CD4-positive, alpha-beta T cell treated with Interleukin-4 for 4 hours (primary cell): Measurements from ENCODE around the gene BTF3L4.
A peak's percentile ranks its signal among the peaks of the same experiment; 100 is the strongest.
"Not testable (repeated sequence)": the region's sequence is repeated elsewhere in the genome, so short reads cannot be mapped to it uniquely, and the experiment has no call there.

Source experiments
- DNase-seq: peaks from one replicate; pipeline ENCODE4 v3.0.0-alpha.2; 2020

Gene BTF3L4

DNA sequence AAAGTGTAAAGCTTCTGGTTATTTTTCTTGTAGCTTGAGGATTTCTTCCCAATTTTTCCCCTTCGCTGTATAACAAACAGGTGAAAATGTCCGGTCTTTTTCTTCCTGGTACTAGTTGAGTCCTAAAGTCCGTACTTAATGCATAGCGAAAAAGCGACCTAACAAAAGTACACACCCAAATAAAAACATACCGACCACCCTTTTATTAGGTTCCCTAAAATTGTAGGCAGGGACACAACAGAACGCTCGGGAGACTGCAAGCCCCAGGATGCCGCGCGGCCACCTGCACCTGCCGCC, 281 bp upstream of the BTF3L4 start:
- DNase-seq: no peak

DNA sequence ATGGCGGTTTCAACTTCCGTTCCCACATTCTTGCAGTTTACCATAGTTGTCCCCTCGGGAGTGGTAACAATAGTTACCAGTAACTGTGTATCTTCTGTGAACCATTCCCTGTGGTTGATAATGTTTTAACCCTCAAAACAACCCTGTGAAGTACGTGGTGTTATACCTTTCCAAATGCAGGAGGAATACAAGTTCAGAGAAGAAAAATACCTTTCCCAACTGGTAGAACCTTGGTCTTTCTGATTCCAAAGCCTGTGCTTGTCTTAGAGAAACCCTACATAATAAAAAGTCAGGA, 789 bp downstream of the BTF3L4 start:
- peak; percentile 53 for DNase-seq

DNA sequence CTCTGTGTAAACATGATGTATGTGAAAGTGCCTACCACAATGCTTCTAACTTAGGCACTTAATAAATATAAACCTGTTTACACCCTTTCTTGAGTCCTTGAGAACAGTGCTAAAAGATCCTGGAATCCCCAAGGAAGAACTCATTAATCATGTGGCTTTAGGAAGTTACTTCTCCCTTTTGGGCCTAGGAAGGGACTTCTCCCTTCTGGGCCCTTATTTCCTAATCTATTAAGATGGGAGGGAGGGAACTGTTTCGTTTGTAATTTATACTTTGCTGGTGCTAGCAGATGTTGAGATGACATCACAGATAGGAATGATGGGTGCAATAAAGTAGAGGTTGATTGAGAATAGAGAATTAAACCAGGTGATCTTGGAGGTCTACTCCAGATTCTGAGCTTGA, 1.2 kb downstream of the BTF3L4 start:
- no peak for DNase-seq

DNA sequence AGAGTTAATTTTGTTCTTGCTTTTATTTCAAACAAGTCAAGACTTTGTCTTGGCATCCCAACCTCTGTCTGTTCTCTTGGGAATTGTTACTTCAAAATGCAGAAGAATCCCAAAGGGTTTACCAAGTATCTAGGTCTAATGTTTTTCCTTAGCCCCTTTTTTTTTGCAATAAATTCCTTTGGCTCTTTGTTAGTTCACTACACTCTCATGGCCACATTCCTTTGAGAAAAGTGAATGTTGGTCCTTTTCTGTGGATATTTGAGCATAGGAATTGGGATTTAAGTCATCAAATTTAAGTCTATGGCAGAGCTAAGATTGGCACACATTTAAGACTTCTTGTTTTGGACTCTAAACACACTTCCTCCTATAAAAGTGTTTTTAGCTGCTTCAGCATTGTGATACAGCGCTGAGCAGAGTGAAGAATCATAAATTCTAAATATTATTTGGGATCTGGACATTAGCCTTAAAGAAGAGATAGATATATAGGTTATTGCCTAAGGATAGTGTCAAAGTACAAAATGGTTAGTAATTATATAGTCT, 1.9 kb downstream of the BTF3L4 start:
- no peak for DNase-seq

DNA sequence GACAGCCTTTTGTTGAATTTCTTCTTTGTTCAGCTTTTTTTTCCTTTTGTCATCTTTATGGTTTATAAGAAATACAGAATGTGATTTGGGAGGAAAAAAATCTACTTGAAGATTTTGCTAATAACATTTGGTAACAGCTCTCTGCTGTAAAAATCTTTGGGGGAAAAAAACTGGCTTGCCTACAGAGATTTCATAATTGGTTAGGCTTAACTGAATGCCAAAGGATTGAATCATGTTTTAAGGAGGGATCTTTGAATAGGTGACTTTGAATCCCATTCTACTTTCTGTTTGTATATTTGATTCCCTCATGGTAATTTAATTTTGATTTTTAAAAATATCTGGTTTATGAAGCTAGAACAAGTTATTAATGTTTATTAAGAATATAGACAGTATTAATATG, 3.2 kb downstream of the BTF3L4 start:
- DNase-seq: no peak

DNA sequence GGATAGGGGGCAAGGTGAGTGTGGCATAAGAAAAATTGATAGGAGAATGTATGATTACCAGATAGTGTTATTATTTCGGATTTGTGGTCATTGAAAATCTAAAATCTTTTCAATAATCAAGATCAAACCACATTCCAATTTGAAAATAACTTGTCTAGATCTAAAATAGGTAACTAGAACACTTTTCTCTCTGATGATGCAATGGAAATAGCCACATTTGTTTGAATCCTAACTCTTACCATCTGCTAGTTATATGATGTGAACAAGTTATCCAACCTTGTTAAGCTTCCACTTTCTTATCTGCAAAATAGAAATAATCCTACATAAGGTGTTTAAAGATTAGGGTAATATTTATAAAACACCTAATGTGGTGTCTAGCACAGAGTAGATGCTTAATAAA, 3.8 kb downstream of the BTF3L4 start:
- DNase-seq: no peak

DNA sequence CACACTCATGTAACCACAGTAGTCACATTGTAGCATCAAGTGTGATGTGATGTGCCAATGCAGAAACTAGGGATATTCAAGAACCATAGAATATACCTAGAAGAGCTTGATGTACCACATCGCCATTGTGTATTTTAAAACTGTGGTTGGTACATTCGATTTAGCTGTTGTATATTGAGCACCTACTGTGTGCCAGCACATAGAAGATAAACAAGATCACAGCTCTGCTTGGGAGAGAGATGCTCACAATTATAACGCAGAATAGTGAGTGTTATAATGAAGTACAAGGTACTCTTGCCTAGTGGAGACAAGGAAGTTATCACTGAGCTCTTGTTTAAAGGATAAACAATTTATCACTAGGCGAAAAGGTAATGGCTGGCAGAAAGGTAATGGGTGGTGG, 4.7 kb downstream of the BTF3L4 start:
- DNase-seq: no peak

DNA sequence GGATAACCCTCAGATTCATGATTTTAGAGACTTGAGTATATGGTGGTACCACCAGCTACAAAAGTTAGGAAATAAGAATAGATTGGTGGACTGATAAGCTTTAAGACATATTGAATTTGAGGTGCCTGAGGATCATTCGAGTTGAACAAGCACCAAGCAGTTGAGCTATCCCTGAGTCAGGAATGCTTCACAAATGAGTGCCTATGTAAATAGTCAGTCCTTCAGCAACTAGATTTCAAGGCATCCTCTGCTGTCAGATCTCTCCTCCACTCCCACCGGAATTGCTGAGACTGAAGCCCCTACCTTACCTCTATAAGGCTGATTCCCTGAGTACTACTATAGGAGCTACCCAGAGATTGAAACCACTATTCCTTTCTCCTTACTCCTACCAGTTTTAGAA, 7.1 kb downstream of the BTF3L4 start:
- DNase-seq: no peak

DNA sequence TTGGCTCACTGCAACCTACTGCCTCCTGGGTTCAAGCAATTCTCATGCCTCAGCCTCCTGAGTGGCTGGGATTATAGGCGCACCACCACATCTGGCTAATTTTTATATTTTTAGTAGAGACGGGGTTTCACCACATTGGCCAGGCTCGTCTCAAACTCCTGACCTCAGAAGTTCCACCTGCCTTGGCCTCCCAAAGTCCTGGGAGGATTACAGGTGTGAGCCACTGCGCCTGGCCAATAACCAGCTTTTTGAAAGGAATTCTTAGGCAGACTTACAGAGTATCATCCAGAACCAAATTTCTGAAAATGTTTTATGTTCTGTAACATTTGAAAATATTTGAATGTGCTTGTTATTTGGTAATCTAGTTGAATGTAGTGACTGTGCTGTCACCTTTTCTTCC, 14.6 kb downstream of the BTF3L4 start:
- DNase-seq: no peak

DNA sequence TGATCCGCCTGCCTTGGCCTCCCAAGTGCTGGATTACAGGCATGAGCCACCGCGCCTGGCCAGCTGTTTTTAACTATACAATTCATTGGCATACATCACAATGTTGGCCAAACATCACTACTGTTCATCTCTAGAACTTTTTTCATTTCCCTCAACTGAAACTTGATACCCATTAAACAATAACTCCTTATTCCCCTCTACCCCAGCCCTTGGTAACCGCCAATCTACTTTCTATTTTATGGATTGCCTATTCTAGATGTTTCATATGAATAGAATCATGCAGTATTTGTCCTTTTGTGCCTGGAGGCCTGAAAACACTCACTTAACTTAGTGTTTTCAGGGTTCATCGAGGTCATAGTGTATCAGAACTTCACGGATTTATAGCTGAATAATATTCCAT, 16.2 kb downstream of the BTF3L4 start:
- no peak for DNase-seq

DNA sequence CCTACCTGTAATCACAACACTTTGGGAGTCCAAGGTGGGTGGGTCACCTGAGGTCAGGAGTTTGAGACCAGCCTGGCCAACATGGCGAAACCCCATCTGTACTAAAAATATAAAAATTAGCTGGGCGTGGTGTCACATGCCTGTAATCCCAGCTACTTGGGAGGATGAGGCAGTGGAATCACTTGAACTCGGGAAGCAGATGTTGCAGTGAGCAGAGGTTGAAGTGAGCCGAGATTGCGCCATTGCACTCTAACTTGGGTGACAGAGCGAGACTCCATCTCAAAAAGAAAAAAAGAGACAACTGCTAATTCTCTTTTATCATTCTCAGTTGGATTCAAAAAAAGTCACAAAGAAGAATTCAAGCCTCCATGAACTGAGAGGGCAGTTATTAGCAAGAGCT, 21.2 kb downstream of the BTF3L4 start:
- DNase-seq: not testable (repeated sequence)

DNA sequence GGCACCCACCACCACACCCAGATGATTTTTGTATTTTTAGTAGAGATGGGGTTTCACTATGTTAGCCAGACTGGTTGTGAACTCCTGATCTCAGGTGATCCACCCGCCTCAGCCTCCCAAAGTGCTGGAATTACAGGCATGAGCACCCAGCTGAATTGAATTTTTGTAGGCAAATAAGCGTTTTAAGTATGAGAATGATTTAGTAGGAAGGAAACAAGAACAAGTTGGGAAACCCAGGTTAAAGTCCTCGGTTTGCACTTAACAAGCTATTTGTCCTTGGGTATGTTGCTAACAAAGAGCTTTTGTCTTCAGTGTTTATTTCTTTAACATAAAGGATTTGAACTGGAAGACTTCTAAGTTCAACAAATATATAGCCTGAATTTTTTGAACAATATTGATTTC, 23.9 kb downstream of the BTF3L4 start:
- DNase-seq: no peak

DNA sequence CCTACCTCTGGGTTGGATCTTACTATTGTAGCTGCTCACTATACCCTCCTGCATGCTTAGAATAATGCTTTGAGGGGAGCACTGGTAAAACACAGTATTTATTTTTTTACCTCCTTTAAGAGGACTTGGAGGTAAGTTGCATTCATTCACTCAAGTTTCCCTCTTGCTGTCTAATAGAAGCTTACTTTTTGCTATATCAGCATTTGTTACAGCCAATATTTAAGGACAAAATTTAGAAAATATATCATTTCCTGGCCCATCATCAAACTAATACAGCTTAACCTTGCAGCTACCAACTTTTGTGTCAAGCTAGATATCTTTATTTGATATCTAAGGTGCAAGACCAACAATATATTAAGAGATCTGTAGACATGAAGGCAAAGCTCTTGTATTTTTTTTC, 31.8 kb downstream of the BTF3L4 start:
- DNase-seq: not testable (repeated sequence)

DNA sequence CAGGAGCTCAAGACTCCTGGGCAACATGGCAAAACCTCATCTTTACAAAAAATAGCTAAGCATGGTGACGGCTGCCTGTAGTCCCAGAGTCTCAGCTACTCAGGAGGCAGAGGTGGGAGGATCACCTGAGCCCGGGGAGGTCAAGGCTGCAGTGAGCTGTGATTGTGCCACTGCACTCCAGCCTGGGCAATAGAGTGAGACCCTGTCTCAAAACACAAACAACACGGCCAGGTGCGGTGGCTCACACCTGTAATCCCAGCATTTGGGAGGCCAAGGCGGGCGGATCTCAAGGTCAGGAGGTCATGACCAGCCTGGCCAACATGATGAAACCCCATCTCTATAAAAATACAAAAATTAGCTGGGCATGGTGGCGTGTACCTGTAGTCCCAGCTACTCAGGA, 38.2 kb downstream of the BTF3L4 start:
- not testable (repeated sequence) for DNase-seq

DNA sequence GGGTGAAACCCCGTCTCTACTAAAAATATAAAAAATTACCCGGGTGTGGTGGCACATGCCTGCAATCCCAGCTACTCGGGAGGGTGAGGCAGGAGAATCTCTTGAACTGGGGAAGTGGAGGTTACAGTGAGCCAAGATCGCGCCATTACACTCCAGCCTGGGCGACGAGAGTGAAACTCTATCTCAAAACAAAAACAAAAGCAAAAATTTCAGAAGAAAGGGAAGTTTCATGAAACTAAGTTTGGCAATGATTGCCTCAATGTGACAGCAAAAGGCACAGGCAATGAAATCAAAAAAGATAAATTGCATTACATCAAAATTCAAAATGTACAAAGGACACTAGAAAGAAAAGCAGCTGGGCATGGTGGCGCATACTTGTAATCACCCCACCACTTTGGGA, 40.1 kb downstream of the BTF3L4 start:
- no peak for DNase-seq

DNA sequence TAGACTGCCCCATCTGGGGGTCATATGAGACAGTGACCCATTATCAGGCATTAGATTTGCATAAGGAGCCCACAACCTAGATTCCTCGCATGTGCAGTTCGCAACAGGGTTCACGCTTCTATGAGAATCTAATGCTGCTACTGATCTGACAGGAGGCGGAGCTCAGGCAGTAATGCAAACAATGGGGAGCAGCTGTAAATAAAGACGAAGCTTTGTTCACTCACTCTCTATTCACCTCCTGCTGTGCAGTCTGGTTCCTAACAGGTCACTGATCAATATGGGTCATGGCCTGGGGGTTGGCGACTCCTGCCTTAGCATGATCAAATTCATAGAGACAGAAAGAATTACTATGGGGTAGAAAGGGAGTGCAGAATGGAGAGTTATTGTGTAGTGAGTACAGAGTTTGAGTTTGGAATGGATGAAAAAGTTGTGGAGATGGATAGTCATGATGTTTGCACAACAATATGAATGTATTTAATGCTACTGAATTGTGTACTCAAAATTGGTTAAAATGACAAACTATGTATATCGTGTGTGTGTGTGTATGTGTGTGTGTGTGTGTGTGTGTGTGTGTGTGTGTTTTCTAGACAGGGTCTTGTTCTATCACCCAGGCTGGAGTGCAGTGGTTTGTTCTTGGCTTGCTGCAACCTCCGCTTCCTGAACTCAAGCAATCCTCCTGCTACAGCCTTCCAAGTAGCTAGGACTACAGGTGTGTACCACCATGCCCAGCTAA, 42.2 kb downstream of the BTF3L4 start:
- DNase-seq: no peak

DNA sequence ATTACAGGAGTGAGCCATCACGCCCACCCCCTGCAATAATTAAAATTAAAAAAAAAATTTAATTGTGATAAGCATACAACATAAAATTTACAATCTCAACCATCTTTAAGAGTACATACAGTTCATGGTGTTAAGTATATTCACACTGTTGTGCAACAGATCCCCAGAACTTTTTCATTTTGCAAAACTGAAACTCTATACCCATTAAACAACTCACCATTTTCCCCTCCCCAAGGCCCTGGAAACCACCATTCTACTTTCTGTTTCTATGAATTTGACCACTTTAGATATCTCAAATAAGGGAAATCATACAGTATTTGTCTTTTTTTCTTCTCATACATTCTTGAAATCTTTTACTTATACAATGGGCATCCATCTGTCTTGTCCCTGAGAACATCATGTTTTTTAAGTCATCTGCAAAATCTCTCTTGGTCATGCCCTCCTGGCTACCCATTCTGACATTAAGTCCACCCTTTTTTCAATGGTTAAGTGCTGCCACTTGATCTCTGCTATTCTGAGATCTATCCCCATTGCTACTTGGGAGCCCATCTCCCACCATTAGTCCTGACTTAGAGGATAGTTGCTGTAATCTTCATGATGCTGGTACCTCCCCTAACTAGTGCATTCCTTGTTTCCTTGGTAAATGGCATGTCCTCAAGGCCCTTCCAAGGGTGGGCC, 46.4 kb downstream of the BTF3L4 start:
- DNase-seq: no peak

DNA sequence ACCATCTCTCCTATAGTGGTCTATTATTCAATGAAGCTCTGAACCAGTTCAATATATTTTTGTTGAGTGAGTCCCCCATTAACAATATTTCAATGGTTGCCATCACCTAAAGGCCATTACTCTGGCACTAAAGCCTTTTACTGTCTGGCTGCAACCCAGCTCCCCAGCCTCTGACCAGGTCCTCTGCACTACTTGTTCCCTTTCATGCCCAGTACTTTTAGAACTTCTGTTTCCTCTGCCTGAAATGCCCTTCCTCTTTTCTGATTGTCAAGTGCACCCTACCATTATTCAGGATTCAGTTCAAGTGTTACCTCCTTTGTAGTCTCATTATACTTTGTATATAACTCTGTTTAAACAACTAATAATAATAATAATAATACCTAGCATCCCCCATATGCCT, 55.4 kb downstream of the BTF3L4 start:
- no peak for DNase-seq

DNA sequence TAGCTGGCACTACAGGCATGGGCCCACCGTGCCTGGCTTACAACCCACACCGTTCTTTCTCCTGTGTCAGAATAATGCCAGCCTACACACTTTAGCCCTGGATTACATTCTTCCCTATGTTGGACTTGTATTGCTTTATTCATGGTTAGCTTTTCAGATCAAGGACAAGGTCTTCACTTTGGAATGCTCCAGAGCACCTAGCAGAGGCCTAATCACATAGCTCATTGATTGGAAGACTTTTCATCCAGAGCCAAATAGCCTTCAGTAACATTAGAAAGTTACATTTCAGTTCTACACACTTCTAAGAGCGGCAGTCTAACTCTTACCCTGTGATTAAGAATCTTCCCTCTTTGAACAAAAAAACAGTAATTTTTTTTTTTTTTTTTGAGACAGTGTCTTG, 56.4 kb downstream of the BTF3L4 start:
- DNase-seq: no peak

DNA sequence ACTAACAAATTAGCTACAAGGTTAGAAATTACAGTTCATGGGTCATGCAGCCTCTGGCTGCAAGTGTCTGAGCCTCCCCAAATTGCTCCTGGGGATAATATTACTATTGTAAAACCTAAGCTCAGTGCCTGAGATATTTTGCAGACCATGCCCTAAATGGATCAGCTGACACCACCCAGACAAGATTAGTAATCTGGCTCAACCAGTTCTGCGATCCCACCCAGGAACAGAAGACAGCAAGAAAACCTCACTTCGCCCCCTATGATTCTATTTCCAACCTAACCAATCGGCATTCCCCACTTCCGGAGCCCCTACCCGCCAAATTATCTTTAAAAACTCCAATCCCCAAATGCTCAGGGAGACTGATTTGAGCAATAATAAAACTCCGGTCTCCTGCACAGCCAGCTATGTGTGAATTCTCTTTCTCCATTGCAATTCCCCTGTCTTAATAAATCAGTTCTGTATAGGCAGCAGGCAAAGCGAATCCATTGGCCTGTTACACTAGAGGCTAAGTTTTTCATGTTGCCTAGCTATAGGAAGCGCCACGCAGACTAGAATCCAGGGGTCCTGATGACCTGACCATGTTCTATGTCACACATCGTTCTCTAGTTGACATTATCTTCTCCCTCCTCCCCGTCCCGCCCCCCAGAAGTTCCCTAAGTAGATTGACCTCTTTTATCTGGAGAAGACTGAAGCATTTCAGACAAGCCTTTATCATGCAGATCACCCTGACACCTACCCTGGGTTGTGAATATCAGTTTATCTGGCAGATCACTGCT, 63.4 kb downstream of the BTF3L4 start:
- no peak for DNase-seq

DNA sequence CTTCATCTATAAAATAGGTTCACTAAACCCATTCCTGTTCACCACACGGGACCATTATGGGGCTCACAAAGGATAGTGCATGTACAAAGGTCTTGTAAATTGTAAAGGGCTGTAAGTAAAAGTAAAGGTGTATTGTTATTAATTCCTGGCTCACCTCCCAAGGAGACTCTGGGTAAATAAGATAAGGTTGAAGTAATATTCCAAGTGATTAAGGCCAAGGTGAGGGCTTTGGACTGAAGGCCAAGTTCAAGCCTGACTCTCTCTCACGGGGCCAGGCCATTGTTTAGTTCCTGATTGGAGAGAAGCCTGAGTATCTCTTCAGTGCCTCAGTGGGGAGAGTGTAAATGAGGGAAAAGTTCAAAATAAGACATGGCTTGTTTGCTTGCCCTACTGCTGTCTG, 66.3 kb downstream of the BTF3L4 start:
- DNase-seq: no peak

DNA sequence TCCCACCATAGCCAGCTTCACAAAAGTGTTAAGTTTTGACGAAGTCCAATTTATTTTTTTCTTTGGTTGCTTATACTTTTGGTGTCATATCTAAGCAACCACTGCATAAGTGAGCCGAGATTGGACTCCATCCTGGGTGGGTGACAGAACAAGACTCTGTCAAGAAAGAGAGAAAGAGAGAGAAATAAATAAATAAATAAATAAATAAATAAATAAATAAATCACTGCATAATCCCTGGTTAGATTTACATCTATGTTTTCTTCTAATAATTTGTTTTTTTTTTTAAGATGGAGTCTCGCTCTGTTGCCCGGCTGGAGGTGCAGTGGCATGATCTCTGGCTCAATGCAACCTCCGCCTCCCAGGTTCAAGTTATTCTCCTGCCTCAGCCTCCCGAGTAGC, 67.5 kb downstream of the BTF3L4 start:
- no peak for DNase-seq

DNA sequence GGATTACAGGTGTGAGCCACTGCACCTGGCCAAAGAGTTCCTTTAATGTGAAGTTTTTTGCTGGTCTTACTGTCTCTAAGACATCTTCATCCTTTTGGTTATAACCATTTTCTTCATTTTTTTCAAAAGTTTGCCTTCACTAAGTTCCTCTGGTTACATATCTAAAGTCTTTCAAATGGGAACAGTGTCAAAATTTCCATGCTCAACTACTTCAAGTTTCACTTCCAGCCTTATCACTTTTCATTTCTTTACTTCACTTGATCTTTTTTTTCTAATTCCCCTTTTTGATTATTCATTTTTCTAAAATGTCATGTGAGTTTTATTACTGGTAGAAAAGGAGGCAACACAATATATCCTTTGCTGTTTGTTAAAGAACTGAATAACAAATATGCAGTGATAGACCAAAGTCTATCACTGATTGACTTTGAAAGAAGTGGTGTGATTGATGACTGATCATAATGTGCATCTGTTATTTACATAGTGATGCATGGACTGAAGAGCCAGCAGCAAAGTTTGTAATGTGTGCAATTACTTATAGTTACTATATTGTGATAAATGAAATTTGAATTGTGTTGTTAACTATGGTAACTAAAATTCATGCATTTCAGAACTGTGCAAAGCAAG, 69.8 kb downstream of the BTF3L4 start:
- DNase-seq: no peak
